HG02943 (cell line): Measurements from ENCODE around the gene MRPL17.

Experiments
- ATAC-seq: cut with Tn5 transposase; IDR thresholded peaks from one replicate; pipeline ENCODE4 v1.9.1; 2021; ENCODE audit warnings: mild to moderate bottlenecking, low read depth, moderate library complexity; ENCODE audit not compliant: unreplicated experiment

Gene MRPL17

GRCh38 chr11:6634534-6634933 lies 48.6 kb downstream of the MRPL17 start:
- ATAC-seq = no peak

GRCh38 chr11:6633422-6634408 lies 49.4 kb downstream of the MRPL17 start:
- no peak for ATAC-seq

GRCh38 chr11:6632116-6633073 lies 50.7 kb downstream of the MRPL17 start:
- no peak for ATAC-seq

GRCh38 chr11:6631361-6631890 lies 51.7 kb downstream of the MRPL17 start:
- no peak for ATAC-seq

- ATAC-seq = no peak
Observed at GRCh38 chr11:6630632-6631291, 52.4 kb downstream of the MRPL17 start.
